IPS-20b (cell line): ENCODE measurements around the gene EPHA6.
A peak's percentile ranks its signal among the peaks of the same experiment; 100 is the strongest.

Experiments used
- H3K27ac ChIP-seq: one replicate; pipeline ENCODE4 v1.5.1; 2013; ENCODE audit warnings: low read length
- H3K27me3 ChIP-seq: 2 replicates; pipeline ENCODE4 v1.6.1; 2013; ENCODE audit warnings: mild to moderate bottlenecking, low read length, inconsistent platforms; ENCODE audit not compliant: insufficient read depth
- H3K36me3 ChIP-seq: 2 replicates; pipeline ENCODE4 v1.6.1; 2013; ENCODE audit warnings: low read depth, mild to moderate bottlenecking, inconsistent platforms, low read length, moderate library complexity; ENCODE audit not compliant: insufficient read depth
- H3K4me1 ChIP-seq: 2 replicates; pipeline ENCODE4 v1.6.1; 2013; ENCODE audit warnings: mild to moderate bottlenecking, control low read depth, inconsistent platforms, low read length, moderate library complexity; ENCODE audit not compliant: insufficient read depth
- H3K4me3 ChIP-seq: 2 replicates; pipeline ENCODE4 v1.5.1; 2013; ENCODE audit warnings: mild to moderate bottlenecking, low read length, inconsistent platforms
- H3K9ac ChIP-seq: 2 replicates; pipeline ENCODE4 v1.6.1; 2013; ENCODE audit warnings: low read depth, mild to moderate bottlenecking, inconsistent platforms, low read length, moderate library complexity
- H3K9me3 ChIP-seq: 2 replicates; pipeline ENCODE4 v1.6.1; 2013; ENCODE audit warnings: mild to moderate bottlenecking, low read depth, low read length, inconsistent platforms; ENCODE audit not compliant: insufficient read depth

EPHA6 gene

GRCh38 chr3:97720417-97720816 is 906.0 kb downstream of the EPHA6 start:
- no peak overlapping the region for H3K9ac ChIP-seq
- no peak overlapping the region for H3K4me3 ChIP-seq
- no peak overlapping the region for H3K27ac ChIP-seq
- H3K36me3 ChIP-seq = no peaks in the 10 kb centered on the region
- no peaks in the 10 kb centered on the region for H3K27me3 ChIP-seq
- H3K9me3 ChIP-seq = no peaks in the 10 kb centered on the region
- H3K4me1 ChIP-seq = peaks cover 3% of the 10 kb centered on the region; the same call in 1 of the 2 replicates

GRCh38 chr3:97721446-97721845 is 907.1 kb downstream of the EPHA6 start:
- no peak overlapping the region for H3K9ac ChIP-seq
- H3K4me1 ChIP-seq = peaks cover 3% of the 10 kb centered on the region; the same call in 1 of the 2 replicates
- H3K4me3 ChIP-seq = no peak overlapping the region
- no peaks in the 10 kb centered on the region for H3K27me3 ChIP-seq
- H3K36me3 ChIP-seq = no peaks in the 10 kb centered on the region
- no peaks in the 10 kb centered on the region for H3K9me3 ChIP-seq
- no peak overlapping the region for H3K27ac ChIP-seq

- Histone ChIP-seq H3K27ac (no peak overlapping the region), H3K9me3 (no peaks in the 10 kb centered on the region), H3K9ac (no peak overlapping the region), H3K27me3 (no peaks in the 10 kb centered on the region), H3K4me3 (no peak overlapping the region), H3K36me3 (no peaks in the 10 kb centered on the region), H3K4me1 (peaks cover 4% of the 10 kb centered on the region; the same call in 1 of the 2 replicates)
Observed at GRCh38 chr3:97736928-97737327, 922.5 kb downstream of the EPHA6 start.

GRCh38 chr3:97738761-97739160 is 924.4 kb downstream of the EPHA6 start:
- H3K4me3 ChIP-seq = no peak overlapping the region
- no peak overlapping the region for H3K27ac ChIP-seq
- no peaks in the 10 kb centered on the region for H3K27me3 ChIP-seq
- H3K9ac ChIP-seq = no peak overlapping the region
- H3K9me3 ChIP-seq = no peaks in the 10 kb centered on the region
- peaks cover 4% of the 10 kb centered on the region; the same call in 1 of the 2 replicates for H3K4me1 ChIP-seq
- no peaks in the 10 kb centered on the region for H3K36me3 ChIP-seq

- H3K27ac ChIP-seq = no peak overlapping the region
- H3K4me1 ChIP-seq = peaks cover 14% of the 10 kb centered on the region; the same call in 1 of the 2 replicates
- H3K36me3 ChIP-seq = no peaks in the 10 kb centered on the region
- H3K9me3 ChIP-seq = no peaks in the 10 kb centered on the region
- no peak overlapping the region for H3K9ac ChIP-seq
- no peaks in the 10 kb centered on the region for H3K27me3 ChIP-seq
- no peak overlapping the region for H3K4me3 ChIP-seq
Observed at GRCh38 chr3:97742036-97742435, 927.6 kb downstream of the EPHA6 start.

- H3K9ac ChIP-seq = no peak overlapping the region
- H3K9me3 ChIP-seq = no peaks in the 10 kb centered on the region
- peaks cover 22% of the 10 kb centered on the region; the same call in 1 of the 2 replicates for H3K4me1 ChIP-seq
- H3K27ac ChIP-seq = no peak overlapping the region
- H3K4me3 ChIP-seq = no peak overlapping the region
- no peaks in the 10 kb centered on the region for H3K27me3 ChIP-seq
- H3K36me3 ChIP-seq = no peaks in the 10 kb centered on the region
Observed at GRCh38 chr3:97744289-97744688, 929.9 kb downstream of the EPHA6 start.

- H3K9me3 ChIP-seq = no peaks in the 10 kb centered on the region
- H3K4me3 ChIP-seq = peak overlapping the region; percentile 94
- peak overlapping the region; percentile 69; the same call in 1 of the 2 replicates for H3K9ac ChIP-seq
- H3K36me3 ChIP-seq = no peaks in the 10 kb centered on the region
- peaks cover 14% of the 10 kb centered on the region; the same call in 1 of the 2 replicates for H3K4me1 ChIP-seq
- H3K27me3 ChIP-seq = no peaks in the 10 kb centered on the region
- no peak overlapping the region for H3K27ac ChIP-seq
Observed at GRCh38 chr3:97763586-97764406, 949.4 kb downstream of the EPHA6 start.

- Histone ChIP-seq H3K27me3 (no peaks in the 10 kb centered on the region), H3K9me3 (no peaks in the 10 kb centered on the region), H3K36me3 (peaks cover 5% of the 10 kb centered on the region; the same call in 1 of the 2 replicates), H3K4me1 (peaks cover 14% of the 10 kb centered on the region; the same call in 1 of the 2 replicates), H3K27ac (no peak within 1 kb of the TSS), H3K9ac (peak within 1 kb of the TSS; percentile 69; the same call in 1 of the 2 replicates), H3K4me3 (peak within 1 kb of the TSS; percentile 94)
Observed at GRCh38 chr3:97764407-97765238, 950.2 kb downstream of the EPHA6 start, which contains the start of gene ARL6. Gene ARL6, plus strand, starts transcription at chr3:97764758. Its CDS starts 3,350 bp downstream, at chr3:97768108.

- peak overlapping the region; percentile 69; the same call in 1 of the 2 replicates for H3K9ac ChIP-seq
- no peak overlapping the region for H3K27ac ChIP-seq
- no peaks in the 10 kb centered on the region for H3K27me3 ChIP-seq
- H3K36me3 ChIP-seq = peaks cover 11% of the 10 kb centered on the region; the same call in 1 of the 2 replicates
- H3K9me3 ChIP-seq = no peaks in the 10 kb centered on the region
- peaks cover 14% of the 10 kb centered on the region; the same call in 1 of the 2 replicates for H3K4me1 ChIP-seq
- H3K4me3 ChIP-seq = peak overlapping the region; percentile 94
Observed at GRCh38 chr3:97765336-97765735, 950.9 kb downstream of the EPHA6 start.

- no peaks in the 10 kb centered on the region for H3K9me3 ChIP-seq
- no peak overlapping the region for H3K27ac ChIP-seq
- H3K27me3 ChIP-seq = no peaks in the 10 kb centered on the region
- peaks cover 15% of the 10 kb centered on the region; the same call in 1 of the 2 replicates for H3K36me3 ChIP-seq
- H3K4me1 ChIP-seq = no peaks in the 10 kb centered on the region
- H3K9ac ChIP-seq = no peak overlapping the region
- H3K4me3 ChIP-seq = no peak overlapping the region
Observed at GRCh38 chr3:97772926-97773325, 958.5 kb downstream of the EPHA6 start.

GRCh38 chr3:97778152-97778551 is 963.8 kb downstream of the EPHA6 start:
- no peak overlapping the region for H3K27ac ChIP-seq
- no peak overlapping the region for H3K4me3 ChIP-seq
- no peaks in the 10 kb centered on the region for H3K4me1 ChIP-seq
- no peaks in the 10 kb centered on the region for H3K27me3 ChIP-seq
- H3K9ac ChIP-seq = no peak overlapping the region
- H3K9me3 ChIP-seq = no peaks in the 10 kb centered on the region
- H3K36me3 ChIP-seq = no peaks in the 10 kb centered on the region
